ENCODE measurements around the gene MORN1. TPM values are rescaled to one million over a fixed set of nuclear protein-coding genes. Genes with fewer than 3 reads are reported as not detected.

MORN1 gene
- polyA plus RNA-seq, 1 of the 3 experiments (the other 2 are of a cell fraction): 16.3 TPM

GRCh38 chr1:2426540-2426939 is 35.2 kb upstream of the MORN1 start:
- no peaks in the 10 kb centered on the region for H4K20me1 ChIP-seq (ENCODE audit: insufficient read depth)
- H3K4me3 ChIP-seq (ENCODE audit: low read depth in 2 of 2, low read length in 1 of 2): no peak overlapping the region
- H3K4me1 ChIP-seq (ENCODE audit: control insufficient read depth in 1 of 2, insufficient read depth in 2 of 2, low read depth in 1 of 2, low read length in 1 of 2): peaks cover 0 to under 1% of the 10 kb centered on the region in 2 experiments; a peak in 1 of 4 replicates
- no peak for DNase-seq
- ChIA-PET CTCF (interaction anchor here (2.7 kb wide), 1 partner anchor 11 kb away, joined by 12 read pairs; no protein-coding TSS in a partner anchor), POLR2A (no interaction called here)
- no peaks in the 10 kb centered on the region for H3K27me3 ChIP-seq (ENCODE audit: insufficient read depth)
- no peaks in the 10 kb centered on the region for H3K79me2 ChIP-seq (ENCODE audit: insufficient read depth)
- H3K27ac ChIP-seq (ENCODE audit: low read depth in 2 of 2, low read length in 1 of 2): no peak overlapping the region
- H3K9ac ChIP-seq: no peak overlapping the region
- H3K4me2 ChIP-seq: no peak overlapping the region
- H3K9me2 ChIP-seq: no peaks in the 10 kb centered on the region
- no peak overlapping the region for H2AFZ ChIP-seq (ENCODE audit: low read depth)
- TF ChIP-seq FOSL2 (IDR thresholded peaks at IDR 0.05; ENCODE audit: borderline replicate concordance, low read depth) (no peak), CTCF (IDR thresholded peaks at IDR 0.05) (no peak), TAF1 (IDR thresholded peaks at IDR 0.05; ENCODE audit: borderline replicate concordance, low read depth, low read length) (no peak), FOXM1 (IDR thresholded peaks at IDR 0.05; ENCODE audit: low read depth) (no peak), EZH2phosphoT487 (IDR thresholded peaks at IDR 0.05; ENCODE audit: borderline replicate concordance, low read depth) (no peak), IRF3 (IDR thresholded peaks at IDR 0.05; ENCODE audit: low read depth, low read length) (no peak), USF1 (IDR thresholded peaks at IDR 0.05; ENCODE audit: borderline replicate concordance, low read depth) (no peak), TCF12 (IDR thresholded peaks at IDR 0.05) (no peak), NFIC (IDR thresholded peaks at IDR 0.05; ENCODE audit: borderline replicate concordance) (no peak), CHD2 (IDR thresholded peaks at IDR 0.05; ENCODE audit: low read length, partially characterized antibody) (no peak), EP300 (IDR thresholded peaks at IDR 0.05; ENCODE audit: borderline replicate concordance in 1 of 2, low read depth in 1 of 2, low read length in 1 of 2) (no peak), SIN3A (IDR thresholded peaks at IDR 0.05; ENCODE audit: borderline replicate concordance, low read depth, low read length) (no peak)
- 56% methylated on average over 3 of the region's 18 CpGs for WGBS (ENCODE audit: low lambda C conversion rate)
- no peaks in the 10 kb centered on the region for H3F3A ChIP-seq (replicated peaks; ENCODE audit: insufficient read depth)
- H3K9me3 ChIP-seq: no peaks in the 10 kb centered on the region
- no peaks in the 10 kb centered on the region for H3K36me3 ChIP-seq (replicated peaks in 1 of 2; ENCODE audit: control insufficient read depth in 1 of 2, insufficient read depth in 2 of 2, low read length in 1 of 2)

GRCh38 chr1:2425892-2426291 is 34.5 kb upstream of the MORN1 start:
- TF ChIP-seq RXRA (IDR thresholded peaks at IDR 0.05; ENCODE audit: borderline replicate concordance, low read depth): no peak
- TF ChIP-seq RAD21 (IDR thresholded peaks at IDR 0.05; ENCODE audit: low read length): no peak
- TF ChIP-seq RCOR1 (IDR thresholded peaks at IDR 0.05; ENCODE audit: low read length): no peak
- TF ChIP-seq EP300 (IDR thresholded peaks at IDR 0.05; ENCODE audit: borderline replicate concordance in 1 of 2, low read depth in 1 of 2, low read length in 1 of 2): no peak
- no peak for TF ChIP-seq IRF3 (IDR thresholded peaks at IDR 0.05; ENCODE audit: low read depth, low read length)
- TF ChIP-seq NFIC (IDR thresholded peaks at IDR 0.05; ENCODE audit: borderline replicate concordance): no peak
- TF ChIP-seq FOXM1 (IDR thresholded peaks at IDR 0.05; ENCODE audit: low read depth): no peak
- no peak for TF ChIP-seq MXI1 (IDR thresholded peaks at IDR 0.05; ENCODE audit: low read depth, low read length)
- H3F3A ChIP-seq (replicated peaks; ENCODE audit: insufficient read depth): no peaks in the 10 kb centered on the region
- H3K79me2 ChIP-seq (ENCODE audit: insufficient read depth): no peaks in the 10 kb centered on the region
- no peak overlapping the region for H2AFZ ChIP-seq (ENCODE audit: low read depth)
- DNase-seq: no peak
- H3K27ac ChIP-seq (ENCODE audit: low read depth in 2 of 2, low read length in 1 of 2): no peak overlapping the region
- H3K9me2 ChIP-seq: no peaks in the 10 kb centered on the region
- H3K27me3 ChIP-seq (ENCODE audit: insufficient read depth): peaks cover 5% of the 10 kb centered on the region; the same call in 1 of the 2 replicates
- peaks cover 0 to 4% of the 10 kb centered on the region in 2 experiments; a peak in 1 of 4 replicates for H3K4me1 ChIP-seq (ENCODE audit: control insufficient read depth in 1 of 2, insufficient read depth in 2 of 2, low read depth in 1 of 2, low read length in 1 of 2)
- no peak overlapping the region for H3K9ac ChIP-seq
- H4K20me1 ChIP-seq (ENCODE audit: insufficient read depth): no peaks in the 10 kb centered on the region
- H3K4me3 ChIP-seq (ENCODE audit: low read depth in 2 of 2, low read length in 1 of 2): no peak overlapping the region
- H3K36me3 ChIP-seq (replicated peaks in 1 of 2; ENCODE audit: control insufficient read depth in 1 of 2, insufficient read depth in 2 of 2, low read length in 1 of 2): no peaks in the 10 kb centered on the region
- ChIA-PET CTCF (interaction anchor here (1.5 to 2.7 kb wide), 3 partner anchors 11 to 360 kb away, joined by 3 to 12 read pairs (median 3); no protein-coding TSS in a partner anchor), POLR2A (no interaction called here)
- no peaks in the 10 kb centered on the region for H3K9me3 ChIP-seq
- WGBS (ENCODE audit: low lambda C conversion rate): 77% methylated on average over 11 of the region's 11 CpGs
- H3K4me2 ChIP-seq: no peak overlapping the region

Measured in SK-N-SH (cell line).